Skin epidermis (tissue), 12 donors: ENCODE results near the gene TP53I11.

Experiments
- H3K27ac ChIP-seq, 21 experiments: fragments of 200-600 bp; sonication (generic) in 11 of 21; one replicate each; pipeline ENCODE4 v1.5.0; 2020; ENCODE audit warnings: mild to moderate bottlenecking in 3 of 21, inconsistent platforms in 2 of 21, moderate library complexity in 2 of 21
- H3K4me3 ChIP-seq, 7 experiments: fragments of 200-600 bp; sonication (generic) in 2 of 7; one replicate each; pipeline ENCODE4 v1.5.0; 2020; ENCODE audit warnings: inconsistent platforms in 2 of 7, mild to moderate bottlenecking in 2 of 7, moderate library complexity in 1 of 7

TP53I11 gene

GRCh38 chr11:44979543-44980399 is 29.1 kb upstream of the TP53I11 start:
- Histone ChIP-seq H3K27ac (peak overlapping the region in 17 of 21 experiments; percentile 11 to 72 (median 47)), H3K4me3 (no peak overlapping the region)

GRCh38 chr11:44978961-44979331 is 28.3 kb upstream of the TP53I11 start:
- Histone ChIP-seq H3K27ac (peak overlapping the region in 16 of 21 experiments; percentile 11 to 72 (median 51)), H3K4me3 (no peak overlapping the region)

GRCh38 chr11:44978274-44978960 is 27.7 kb upstream of the TP53I11 start:
- H3K4me3 ChIP-seq, result no peak overlapping the region
- H3K27ac ChIP-seq, result peak overlapping the region in 13 of 21 experiments; percentile 18 to 72 (median 51)

- Histone ChIP-seq H3K27ac (peak overlapping the region in 6 of 21 experiments; percentile 41 to 72 (median 67)), H3K4me3 (no peak overlapping the region)
These were observed 26.9 kb upstream of the TP53I11 start for GRCh38 chr11:44977493-44977984.

GRCh38 chr11:44976576-44976975 is 25.9 kb upstream of the TP53I11 start:
- H3K27ac ChIP-seq, result no peak overlapping the region
- no peak overlapping the region for H3K4me3 ChIP-seq

GRCh38 chr11:44974402-44975000 is 23.8 kb upstream of the TP53I11 start:
- Histone ChIP-seq H3K4me3 (no peak overlapping the region), H3K27ac (no peak overlapping the region)

DNA sequence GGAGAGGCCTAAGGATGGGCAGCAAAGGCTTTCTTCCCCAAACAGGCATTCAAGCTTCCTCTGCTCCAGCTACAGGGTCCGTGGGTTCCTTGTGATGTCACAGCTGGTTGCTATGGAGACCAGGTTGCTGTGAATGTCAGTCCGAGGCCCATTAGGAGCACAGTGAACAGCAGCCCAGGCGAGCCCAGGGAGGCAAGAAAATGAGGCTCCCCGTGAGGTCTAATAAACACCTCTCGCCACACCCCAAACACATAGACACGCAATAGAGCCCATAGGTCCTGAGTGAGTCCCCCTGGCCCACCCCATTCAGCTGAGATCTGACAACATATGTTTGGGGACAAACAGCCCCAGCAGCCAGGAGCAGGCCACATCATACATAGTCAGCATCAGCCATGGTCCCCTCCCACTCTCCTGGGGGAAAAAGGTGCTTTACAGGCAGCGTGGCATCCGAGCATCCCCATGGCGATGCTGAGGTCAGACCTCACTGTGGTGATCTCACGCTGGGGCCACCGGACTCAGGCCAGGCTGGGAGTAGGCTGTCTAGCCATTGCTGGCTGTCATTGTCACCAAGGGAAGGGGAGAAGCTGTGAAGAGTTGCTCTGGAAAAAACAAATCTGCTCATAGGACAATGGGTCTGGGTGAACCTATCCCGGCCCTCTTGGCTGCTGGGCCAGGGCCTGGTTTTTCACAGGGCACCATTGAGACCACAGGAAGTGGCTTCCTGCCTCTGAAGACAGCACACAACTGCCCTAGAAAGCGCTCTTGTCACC is 23.1 kb upstream of the TP53I11 start:
- no peak overlapping the region for H3K27ac ChIP-seq
- H3K4me3 ChIP-seq, result no peak overlapping the region

DNA sequence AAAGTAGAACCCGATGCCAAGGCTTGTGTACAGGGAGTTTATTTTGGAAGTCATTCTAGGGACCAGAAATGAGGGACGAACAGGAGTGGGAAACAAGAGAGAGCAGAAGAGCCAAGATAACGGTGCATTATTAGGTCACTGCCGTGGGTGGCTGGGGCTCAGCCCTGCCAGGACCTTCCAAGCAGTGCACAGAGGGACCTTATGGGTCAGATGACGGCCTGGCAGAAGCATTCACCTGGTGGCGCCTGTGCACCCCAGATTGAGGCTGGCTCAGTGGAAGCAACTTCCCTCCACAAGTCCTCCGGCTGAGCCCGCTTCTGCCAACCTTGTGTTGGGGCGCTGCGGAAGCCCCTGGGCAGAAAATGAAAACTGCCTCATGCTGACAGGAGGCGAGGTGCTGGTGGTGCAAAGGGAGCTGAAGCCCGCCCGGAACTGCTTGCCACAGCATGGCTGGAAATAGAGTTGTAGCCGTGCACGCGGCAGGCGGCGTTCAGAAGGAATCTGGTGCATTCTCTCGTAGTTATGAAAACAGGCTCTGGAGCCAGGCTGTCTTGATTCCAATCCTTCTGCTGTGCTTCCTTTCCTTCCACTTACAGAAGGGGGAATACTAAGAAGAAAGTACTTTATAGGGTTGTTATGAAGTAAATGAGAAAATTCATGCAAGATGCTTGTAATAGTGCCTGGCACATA is 22.2 kb upstream of the TP53I11 start:
- H3K4me3 ChIP-seq, result no peak overlapping the region
- H3K27ac ChIP-seq, result no peak overlapping the region

- no peak overlapping the region for H3K4me3 ChIP-seq
- H3K27ac ChIP-seq, result no peak overlapping the region
These were observed 20.5 kb upstream of the TP53I11 start for GRCh38 chr11:44971185-44971584.

DNA sequence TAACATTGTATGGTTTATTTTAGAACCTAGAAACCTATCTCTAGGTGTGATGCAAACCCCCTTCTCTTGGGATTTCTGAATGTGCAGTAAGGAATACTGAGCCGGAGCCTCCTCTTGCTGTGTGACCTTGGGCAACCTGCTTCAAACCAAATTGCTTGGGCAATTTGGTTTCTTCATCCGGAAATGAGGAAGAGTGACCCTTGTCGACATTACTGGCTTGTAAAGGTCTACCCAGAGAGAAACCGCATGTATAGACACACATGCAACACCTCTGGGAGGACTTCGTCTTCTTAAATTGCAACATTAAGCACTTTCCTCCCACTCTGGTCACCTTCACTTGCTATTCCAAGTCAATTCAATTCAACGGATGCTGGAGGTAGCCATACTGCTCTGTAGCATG is 19.6 kb upstream of the TP53I11 start:
- H3K4me3 ChIP-seq, result no peak overlapping the region
- H3K27ac ChIP-seq, result no peak overlapping the region

- no peak overlapping the region for H3K4me3 ChIP-seq
- H3K27ac ChIP-seq, result no peak overlapping the region
These were observed 19.1 kb upstream of the TP53I11 start for GRCh38 chr11:44969651-44970252.

GRCh38 chr11:44968510-44968909 is 17.8 kb upstream of the TP53I11 start:
- no peak overlapping the region for H3K4me3 ChIP-seq
- no peak overlapping the region for H3K27ac ChIP-seq

- Histone ChIP-seq H3K4me3 (no peak overlapping the region), H3K27ac (no peak overlapping the region)
These were observed 17.3 kb upstream of the TP53I11 start for GRCh38 chr11:44967930-44968496.

DNA sequence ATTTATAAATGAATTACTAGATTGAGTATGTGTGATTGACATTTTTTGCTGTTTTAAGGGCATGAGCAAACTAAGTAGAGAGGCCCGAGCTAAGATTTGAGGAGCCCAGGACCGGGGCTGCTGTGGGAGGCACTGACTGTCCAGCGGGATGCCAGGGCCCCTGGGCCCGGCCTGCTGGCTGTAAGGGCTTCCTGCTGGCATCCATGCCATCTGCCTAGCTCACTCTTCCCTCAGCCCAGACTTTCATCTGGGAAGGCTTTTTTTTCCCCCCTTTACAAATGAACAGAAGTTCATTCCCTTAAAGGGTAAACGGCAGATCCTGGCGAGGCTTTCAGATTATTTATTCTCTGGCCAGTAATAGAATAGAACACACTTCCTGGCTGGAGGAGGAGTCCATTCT is 16.0 kb upstream of the TP53I11 start:
- Histone ChIP-seq H3K27ac (no peak overlapping the region), H3K4me3 (no peak overlapping the region)

- Histone ChIP-seq H3K4me3 (no peak overlapping the region), H3K27ac (no peak overlapping the region)
These were observed 14.0 kb upstream of the TP53I11 start for GRCh38 chr11:44964526-44965209.

DNA sequence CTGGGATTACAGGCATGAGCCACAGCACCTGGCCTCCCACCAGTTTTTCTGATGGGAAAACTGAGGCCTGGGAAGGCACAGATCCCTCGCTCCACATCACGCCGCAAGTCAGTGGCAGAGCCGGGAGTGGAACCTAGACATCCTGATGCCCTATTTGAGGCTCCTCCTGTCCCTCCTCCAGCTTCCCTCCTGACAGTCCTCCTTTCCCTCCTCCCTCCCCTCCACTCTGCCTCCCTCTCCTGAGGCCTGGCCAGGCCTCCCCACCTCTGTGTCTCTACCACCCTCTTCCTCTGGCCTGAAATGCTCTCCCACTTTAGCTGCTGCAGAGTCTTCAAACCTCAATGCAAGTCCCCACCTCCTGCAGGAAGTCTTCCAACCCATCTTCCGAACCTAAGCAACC is 13.3 kb upstream of the TP53I11 start:
- no peak overlapping the region for H3K4me3 ChIP-seq
- H3K27ac ChIP-seq, result no peak overlapping the region

GRCh38 chr11:44963136-44963535 is 12.5 kb upstream of the TP53I11 start:
- Histone ChIP-seq H3K4me3 (no peak overlapping the region), H3K27ac (no peak overlapping the region)

- no peak overlapping the region for H3K4me3 ChIP-seq
- no peak overlapping the region for H3K27ac ChIP-seq
These were observed 11.8 kb upstream of the TP53I11 start for GRCh38 chr11:44962464-44962863.
